ENCODE measurements around the gene MIA2.

Gene MIA2

GRCh38 chr14:39370415-39370814 lies 136.7 kb downstream of the MIA2 start:
- no peak overlapping the region for H3K4me3 ChIP-seq (replicated peaks in 1 of 2; ENCODE audit: low read depth in 2 of 2, low read length in 2 of 2)
- TF ChIP-seq CTCF (IDR thresholded peaks at IDR 0.05; ENCODE audit: low read depth, low read length), result no peak
- no peak for DNase-seq (ENCODE audit: low read depth in 2 of 2)

- TF ChIP-seq CTCF (IDR thresholded peaks at IDR 0.05; ENCODE audit: low read depth, low read length), result no peak
- H3K4me3 ChIP-seq (replicated peaks in 1 of 2; ENCODE audit: low read depth in 2 of 2, low read length in 2 of 2), result no peak overlapping the region
- DNase-seq (ENCODE audit: low read depth in 2 of 2), result peak; percentile 44 to 51
These were observed 138.9 kb downstream of the MIA2 start for GRCh38 chr14:39372656-39373055.

GRCh38 chr14:39374851-39375250 lies 141.1 kb downstream of the MIA2 start:
- no peak overlapping the region for H3K4me3 ChIP-seq (replicated peaks in 1 of 2; ENCODE audit: low read depth in 2 of 2, low read length in 2 of 2)
- DNase-seq (ENCODE audit: low read depth in 2 of 2), result peak; percentile 62 to 64
- no peak for TF ChIP-seq CTCF (IDR thresholded peaks at IDR 0.05; ENCODE audit: low read depth, low read length)

- H3K4me3 ChIP-seq (replicated peaks in 1 of 2; ENCODE audit: low read depth in 2 of 2, low read length in 2 of 2), result no peak overlapping the region
- DNase-seq (ENCODE audit: low read depth in 2 of 2), result peak; percentile 46 to 56
- no peak for TF ChIP-seq CTCF (IDR thresholded peaks at IDR 0.05; ENCODE audit: low read depth, low read length)
These were observed 143.1 kb downstream of the MIA2 start for GRCh38 chr14:39376667-39377403.

GRCh38 chr14:39381366-39381765 lies 147.7 kb downstream of the MIA2 start:
- no peak for TF ChIP-seq CTCF (IDR thresholded peaks at IDR 0.05; ENCODE audit: low read depth, low read length)
- no peak for DNase-seq (ENCODE audit: low read depth in 2 of 2)
- H3K4me3 ChIP-seq (replicated peaks in 1 of 2; ENCODE audit: low read depth in 2 of 2, low read length in 2 of 2), result no peak overlapping the region

- TF ChIP-seq CTCF (IDR thresholded peaks at IDR 0.05; ENCODE audit: low read depth, low read length), result no peak
- no peak overlapping the region for H3K4me3 ChIP-seq (replicated peaks in 1 of 2; ENCODE audit: low read depth in 2 of 2, low read length in 2 of 2)
- no peak for DNase-seq (ENCODE audit: low read depth in 2 of 2)
These were observed 148.7 kb downstream of the MIA2 start for GRCh38 chr14:39382463-39382862.

All from cardiac fibroblast (primary cell).